ENCODE measurements around the gene GABARAP.

The GABARAP gene

GRCh38 chr17:7241783-7242716 lies at the start of gene GABARAP (continued):
- TF ChIP-seq ZNF692 (tag by site-specific recombination; IDR thresholded peaks at IDR 0.05) (0 out of 2 replicates have a peak, but pooled peaks have one; percentile 49), ZBTB48 (tag by site-specific recombination; IDR thresholded peaks at IDR 0.05) (peak; percentile 92), ZNF580 (tag by site-specific recombination; IDR thresholded peaks at IDR 0.05) (no peak), ZNF280D (tag by site-specific recombination; IDR thresholded peaks at IDR 0.05) (no peak), ZNF148 (tag by site-specific recombination; IDR thresholded peaks at IDR 0.05; ENCODE audit: borderline replicate concordance) (no peak), ZNF792 (tag by site-specific recombination; IDR thresholded peaks at IDR 0.05) (no peak), KLF10 (tag by site-specific recombination; IDR thresholded peaks at IDR 0.05) (no peak; the same call in 1 of the 2 replicates), MZF1 (tag by site-specific recombination; IDR thresholded peaks at IDR 0.05; ENCODE audit: borderline replicate concordance) (no peak), ZNF121 (tag by site-specific recombination; IDR thresholded peaks at IDR 0.05) (no peak), ZNF518A (tag by site-specific recombination; conservative IDR thresholded peaks at IDR 0.05; ENCODE audit: low read depth) (no peak), ZNF202 (tag by site-specific recombination; IDR thresholded peaks at IDR 0.05; ENCODE audit: borderline replicate concordance) (no peak), ZNF16 (tag by site-specific recombination; IDR thresholded peaks at IDR 0.05; ENCODE audit: low read depth) (no peak), ZFHX2 (tag by site-specific recombination; conservative IDR thresholded peaks at IDR 0.05) (peak; percentile 66), ZNF791 (tag by site-specific recombination; IDR thresholded peaks at IDR 0.05) (no peak; the same call in 1 of the 2 replicates), ZNF621 (tag by site-specific recombination; IDR thresholded peaks at IDR 0.05) (no peak), ZNF132 (tag by site-specific recombination; IDR thresholded peaks at IDR 0.05; ENCODE audit: borderline replicate concordance) (no peak), ZNF585B (tag by site-specific recombination; IDR thresholded peaks at IDR 0.05) (no peak), SCRT1 (tag by site-specific recombination; IDR thresholded peaks at IDR 0.05; ENCODE audit: borderline replicate concordance) (no peak), ZNF354C (tag by site-specific recombination; IDR thresholded peaks at IDR 0.05; ENCODE audit: borderline replicate concordance, low read depth) (no peak), ZIC2 (tag by site-specific recombination; IDR thresholded peaks at IDR 0.05) (peak; percentile 60), KLF1 (tag by site-specific recombination; IDR thresholded peaks at IDR 0.05) (0 out of 2 replicates have a peak, but pooled peaks have one; percentile 8), ZNF501 (tag by site-specific recombination; IDR thresholded peaks at IDR 0.05) (peak; percentile 86), ZNF19 (tag by site-specific recombination; IDR thresholded peaks at IDR 0.05; ENCODE audit: low read depth) (no peak; the same call in 1 of the 2 replicates), ZSCAN16 (tag by site-specific recombination; IDR thresholded peaks at IDR 0.05) (no peak), ZNF211 (tag by site-specific recombination; IDR thresholded peaks at IDR 0.05; ENCODE audit: low read depth) (no peak), ZNF292 (tag by site-specific recombination; IDR thresholded peaks at IDR 0.05; ENCODE audit: borderline replicate concordance, low read depth) (no peak), ZBTB17 (tag by site-specific recombination; IDR thresholded peaks at IDR 0.05) (peak; percentile 97)
